ENCODE results near the gene KLHL21. TPM values are rescaled to one million over a fixed set of nuclear protein-coding genes. Genes with fewer than 3 reads are reported as not detected.

The KLHL21 gene
- total RNA-seq, 5 donors from 2014 or later (not counting 1 experiment from before 2014, with no cell fraction given), result 21.9 to 72.3 (median 61.6) TPM

GRCh38 chr1:6632588-6633514 lies 30.2 kb upstream of the KLHL21 start:
- no peaks in the 10 kb centered on the region for H3K27me3 Mint-ChIP-seq
- H3K9me3 Mint-ChIP-seq, result no peaks in the 10 kb centered on the region
- POLR2A ChIA-PET, result interaction anchor here in 1 of 2 donors (0.5 to 0.6 kb wide), 2 partner anchors 11 to 173 kb away, joined by 8 to 12 read pairs; no protein-coding TSS in a partner anchor
- H3K27ac Mint-ChIP-seq, result no peak overlapping the region
- DNase-seq (no peak), ATAC-seq (replicated peaks in 1 of 4) (no peak)
- peaks cover 4 to 7% (median 4%) of the 10 kb centered on the region in 3 donors for H3K4me1 Mint-ChIP-seq
- H3K36me3 Mint-ChIP-seq, result peaks cover 25% of the 10 kb centered on the region
- Histone ChIP-seq H3K27ac (ENCODE audit: low read length) (no peak overlapping the region), H3K4me3 (ENCODE audit: control insufficient read depth in 1 of 2, extremely low read depth in 1 of 2, low read length in 1 of 2) (no peak overlapping the region), H3K27me3 (replicated peaks in 1 of 2; ENCODE audit: control insufficient read depth in 2 of 2, extremely low read depth in 1 of 2, insufficient read depth in 2 of 2, low read length in 1 of 2) (no peaks in the 10 kb centered on the region), H3K4me1 (ENCODE audit: control insufficient read depth in 1 of 2, extremely low read depth in 1 of 2, insufficient read depth in 2 of 2, low read length in 2 of 2) (peaks cover 0 to 5% of the 10 kb centered on the region in 2 experiments), H3K36me3 (ENCODE audit: control insufficient read depth in 2 of 2, extremely low read depth in 1 of 2, insufficient read depth in 1 of 2, low read length in 1 of 2) (peaks cover 28 to 72% of the 10 kb centered on the region in 2 donors), H3K9me3 (no peaks in the 10 kb centered on the region)
- CTCF ChIA-PET, result no interaction called here
- H3K4me3 Mint-ChIP-seq, result no peak overlapping the region
- WGBS (ENCODE audit: insufficient coverage), result 96% methylated on average over 27 of the region's 30 CpGs

DNA sequence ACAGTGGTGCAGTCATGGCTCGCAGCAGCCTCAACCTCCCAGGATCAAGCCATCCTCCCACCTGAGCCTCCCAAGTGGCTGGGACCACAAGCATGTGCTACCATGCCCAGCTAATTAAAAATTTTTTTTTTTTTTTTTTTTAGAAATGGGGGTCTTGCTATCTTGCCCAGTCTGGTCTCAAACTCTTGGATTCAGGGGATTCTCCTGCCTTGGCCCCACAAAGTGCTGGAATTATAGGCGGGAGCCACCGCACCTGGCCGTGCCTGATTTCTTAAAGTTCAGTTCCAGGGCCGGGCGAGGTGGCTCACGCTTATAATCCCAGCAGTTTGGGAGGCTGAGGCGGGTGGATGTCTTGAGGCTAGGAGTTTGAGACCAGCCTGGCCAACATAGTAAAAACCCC lies 28.4 kb upstream of the KLHL21 start:
- Histone ChIP-seq H3K9me3 (no peaks in the 10 kb centered on the region), H3K4me1 (ENCODE audit: control insufficient read depth in 1 of 2, extremely low read depth in 1 of 2, insufficient read depth in 2 of 2, low read length in 2 of 2) (peaks cover 0 to 20% of the 10 kb centered on the region in 2 experiments), H3K36me3 (ENCODE audit: control insufficient read depth in 2 of 2, extremely low read depth in 1 of 2, insufficient read depth in 1 of 2, low read length in 1 of 2) (peaks cover 19 to 60% of the 10 kb centered on the region in 2 donors), H3K27me3 (replicated peaks in 1 of 2; ENCODE audit: control insufficient read depth in 2 of 2, extremely low read depth in 1 of 2, insufficient read depth in 2 of 2, low read length in 1 of 2) (no peaks in the 10 kb centered on the region), H3K27ac (ENCODE audit: low read length) (no peak overlapping the region), H3K4me3 (ENCODE audit: control insufficient read depth in 1 of 2, extremely low read depth in 1 of 2, low read length in 1 of 2) (no peak overlapping the region)
- POLR2A ChIA-PET, result no interaction called here
- ATAC-seq (replicated peaks in 1 of 4), result no peak
- peaks cover 26% of the 10 kb centered on the region for H3K36me3 Mint-ChIP-seq
- DNase-seq, result no peak
- H3K9me3 Mint-ChIP-seq, result no peaks in the 10 kb centered on the region
- no CpG with 5 or more reads among the region's 8 CpGs for WGBS (ENCODE audit: insufficient coverage)
- H3K27me3 Mint-ChIP-seq, result no peaks in the 10 kb centered on the region
- CTCF ChIA-PET, result interaction anchor here in 1 of 2 donors (0.6 to 0.7 kb wide), 2 partner anchors 94 to 275 kb away, joined by 4 read pairs; no protein-coding TSS in a partner anchor
- H3K27ac Mint-ChIP-seq, result no peak overlapping the region
- peaks cover 22 to 24% (median 22%) of the 10 kb centered on the region in 3 donors for H3K4me1 Mint-ChIP-seq
- H3K4me3 Mint-ChIP-seq, result no peak overlapping the region

GRCh38 chr1:6630027-6630426 lies 27.4 kb upstream of the KLHL21 start:
- over 99% methylated on average over 8 of the region's 8 CpGs for WGBS (ENCODE audit: insufficient coverage)
- Mint-ChIP-seq H3K9me3 (no peaks in the 10 kb centered on the region), H3K36me3 (peaks cover 20% of the 10 kb centered on the region), H3K4me3 (no peak overlapping the region), H3K27ac (peak overlapping the region in 1 of 2 donors; percentile 31), H3K27me3 (no peaks in the 10 kb centered on the region), H3K4me1 (peaks cover 25 to 28% (median 27%) of the 10 kb centered on the region in 3 donors)
- H3K27me3 ChIP-seq (replicated peaks in 1 of 2; ENCODE audit: control insufficient read depth in 2 of 2, extremely low read depth in 1 of 2, insufficient read depth in 2 of 2, low read length in 1 of 2), result no peaks in the 10 kb centered on the region
- ChIA-PET CTCF (interaction anchor here in 1 of 2 donors (0.6 kb wide), 1 partner anchor 1853 kb away, joined by 4 read pairs; no protein-coding TSS in a partner anchor), POLR2A (no interaction called here)
- peaks cover 0 to 27% of the 10 kb centered on the region in 2 experiments for H3K4me1 ChIP-seq (ENCODE audit: control insufficient read depth in 1 of 2, extremely low read depth in 1 of 2, insufficient read depth in 2 of 2, low read length in 2 of 2)
- no peak overlapping the region for H3K4me3 ChIP-seq (ENCODE audit: control insufficient read depth in 1 of 2, extremely low read depth in 1 of 2, low read length in 1 of 2)
- DNase-seq (no peak), ATAC-seq (replicated peaks in 1 of 4) (no peak)
- H3K27ac ChIP-seq (ENCODE audit: low read length), result no peak overlapping the region
- peaks cover 14 to 57% of the 10 kb centered on the region in 2 donors for H3K36me3 ChIP-seq (ENCODE audit: control insufficient read depth in 2 of 2, extremely low read depth in 1 of 2, insufficient read depth in 1 of 2, low read length in 1 of 2)
- no peaks in the 10 kb centered on the region for H3K9me3 ChIP-seq

- Mint-ChIP-seq H3K27ac (no peak overlapping the region), H3K4me1 (peaks cover 25 to 32% (median 31%) of the 10 kb centered on the region in 3 donors), H3K9me3 (no peaks in the 10 kb centered on the region), H3K27me3 (no peaks in the 10 kb centered on the region), H3K36me3 (peaks cover 18% of the 10 kb centered on the region), H3K4me3 (no peak overlapping the region)
- CTCF ChIA-PET, result no interaction called here
- 94% methylated on average over 9 of the region's 12 CpGs for WGBS (ENCODE audit: insufficient coverage)
- DNase-seq, result no peak
- Histone ChIP-seq H3K4me1 (ENCODE audit: control insufficient read depth in 1 of 2, extremely low read depth in 1 of 2, insufficient read depth in 2 of 2, low read length in 2 of 2) (peaks cover 2 to 33% of the 10 kb centered on the region in 2 experiments), H3K4me3 (ENCODE audit: control insufficient read depth in 1 of 2, extremely low read depth in 1 of 2, low read length in 1 of 2) (no peak overlapping the region), H3K27ac (ENCODE audit: low read length) (no peak overlapping the region), H3K36me3 (ENCODE audit: control insufficient read depth in 2 of 2, extremely low read depth in 1 of 2, insufficient read depth in 1 of 2, low read length in 1 of 2) (peaks cover 7 to 51% of the 10 kb centered on the region in 2 donors), H3K27me3 (replicated peaks in 1 of 2; ENCODE audit: control insufficient read depth in 2 of 2, extremely low read depth in 1 of 2, insufficient read depth in 2 of 2, low read length in 1 of 2) (no peaks in the 10 kb centered on the region), H3K9me3 (no peaks in the 10 kb centered on the region)
- POLR2A ChIA-PET, result no interaction called here
- ATAC-seq (replicated peaks in 1 of 4), result no peak
These were observed 26.4 kb upstream of the KLHL21 start for GRCh38 chr1:6628971-6629479.

GRCh38 chr1:6627841-6628545 lies 25.3 kb upstream of the KLHL21 start:
- 98% methylated on average over 17 of the region's 21 CpGs for WGBS (ENCODE audit: insufficient coverage)
- DNase-seq (no peak), ATAC-seq (replicated peaks in 1 of 4) (no peak)
- H3K4me3 ChIP-seq (ENCODE audit: control insufficient read depth in 1 of 2, extremely low read depth in 1 of 2, low read length in 1 of 2), result no peak overlapping the region
- Mint-ChIP-seq H3K4me3 (peak overlapping the region in 2 of 3 donors; percentile 58 to 85), H3K27me3 (no peaks in the 10 kb centered on the region), H3K36me3 (peaks cover 15% of the 10 kb centered on the region), H3K9me3 (no peaks in the 10 kb centered on the region), H3K4me1 (peaks cover 25 to 36% (median 34%) of the 10 kb centered on the region in 3 donors), H3K27ac (no peak overlapping the region)
- ChIA-PET CTCF (no interaction called here), POLR2A (no interaction called here)
- H3K36me3 ChIP-seq (ENCODE audit: control insufficient read depth in 2 of 2, extremely low read depth in 1 of 2, insufficient read depth in 1 of 2, low read length in 1 of 2), result peaks cover 6 to 41% of the 10 kb centered on the region in 2 donors
- no peak overlapping the region for H3K27ac ChIP-seq (ENCODE audit: low read length)
- no peaks in the 10 kb centered on the region for H3K9me3 ChIP-seq
- peaks cover 2 to 33% of the 10 kb centered on the region in 2 experiments for H3K4me1 ChIP-seq (ENCODE audit: control insufficient read depth in 1 of 2, extremely low read depth in 1 of 2, insufficient read depth in 2 of 2, low read length in 2 of 2)
- H3K27me3 ChIP-seq (replicated peaks in 1 of 2; ENCODE audit: control insufficient read depth in 2 of 2, extremely low read depth in 1 of 2, insufficient read depth in 2 of 2, low read length in 1 of 2), result no peaks in the 10 kb centered on the region

- Mint-ChIP-seq H3K36me3 (peaks cover 19% of the 10 kb centered on the region), H3K4me1 (peaks cover 25 to 36% (median 34%) of the 10 kb centered on the region in 3 donors), H3K4me3 (peak overlapping the region; percentile 85 to 93 (median 85)), H3K27me3 (no peaks in the 10 kb centered on the region), H3K9me3 (no peaks in the 10 kb centered on the region), H3K27ac (peak overlapping the region in 1 of 2 donors; percentile 34)
- DNase-seq, result no peak
- ChIA-PET CTCF (no interaction called here), POLR2A (interaction anchor here in 1 of 2 donors (0.6 kb wide), 1 partner anchor 72 kb away, joined by 3 read pairs; the partner anchor contains the start of gene TAS1R1)
- Histone ChIP-seq H3K27me3 (replicated peaks in 1 of 2; ENCODE audit: control insufficient read depth in 2 of 2, extremely low read depth in 1 of 2, insufficient read depth in 2 of 2, low read length in 1 of 2) (no peaks in the 10 kb centered on the region), H3K9me3 (no peaks in the 10 kb centered on the region), H3K36me3 (ENCODE audit: control insufficient read depth in 2 of 2, extremely low read depth in 1 of 2, insufficient read depth in 1 of 2, low read length in 1 of 2) (peaks cover 4 to 34% of the 10 kb centered on the region in 2 donors), H3K27ac (ENCODE audit: low read length) (no peak overlapping the region), H3K4me1 (ENCODE audit: control insufficient read depth in 1 of 2, extremely low read depth in 1 of 2, insufficient read depth in 2 of 2, low read length in 2 of 2) (peaks cover 2 to 33% of the 10 kb centered on the region in 2 experiments), H3K4me3 (ENCODE audit: control insufficient read depth in 1 of 2, extremely low read depth in 1 of 2, low read length in 1 of 2) (no peak overlapping the region)
- WGBS (ENCODE audit: insufficient coverage), result 99% methylated on average over 7 of the region's 9 CpGs
- ATAC-seq (replicated peaks in 1 of 4), result no peak
These were observed 24.4 kb upstream of the KLHL21 start for GRCh38 chr1:6627031-6627430.
